Activated naive CD8-positive, alpha-beta T cell (primary cell): ENCODE data around the gene FASTK.

Source experiments
- H3K27ac Mint-ChIP-seq: one replicate; pipeline ENCODE4 v1.8.0; 2021; ENCODE audit warnings: mixed read lengths
- H3K27me3 Mint-ChIP-seq: one replicate; pipeline ENCODE4 v1.8.0; 2021; ENCODE audit warnings: mixed read lengths
- H3K36me3 Mint-ChIP-seq: one replicate; pipeline ENCODE4 v1.8.0; 2021; ENCODE audit warnings: mixed read lengths
- H3K4me1 Mint-ChIP-seq: one replicate; pipeline ENCODE4 v1.8.0; 2021; ENCODE audit warnings: low read depth, mixed read lengths
- H3K4me3 Mint-ChIP-seq: one replicate; pipeline ENCODE4 v1.8.0; 2021; ENCODE audit warnings: mild to moderate bottlenecking, mixed read lengths
- H3K9me3 Mint-ChIP-seq: one replicate; pipeline ENCODE4 v1.8.0; 2021; ENCODE audit warnings: low read depth, mixed read lengths

FASTK gene, protein sequence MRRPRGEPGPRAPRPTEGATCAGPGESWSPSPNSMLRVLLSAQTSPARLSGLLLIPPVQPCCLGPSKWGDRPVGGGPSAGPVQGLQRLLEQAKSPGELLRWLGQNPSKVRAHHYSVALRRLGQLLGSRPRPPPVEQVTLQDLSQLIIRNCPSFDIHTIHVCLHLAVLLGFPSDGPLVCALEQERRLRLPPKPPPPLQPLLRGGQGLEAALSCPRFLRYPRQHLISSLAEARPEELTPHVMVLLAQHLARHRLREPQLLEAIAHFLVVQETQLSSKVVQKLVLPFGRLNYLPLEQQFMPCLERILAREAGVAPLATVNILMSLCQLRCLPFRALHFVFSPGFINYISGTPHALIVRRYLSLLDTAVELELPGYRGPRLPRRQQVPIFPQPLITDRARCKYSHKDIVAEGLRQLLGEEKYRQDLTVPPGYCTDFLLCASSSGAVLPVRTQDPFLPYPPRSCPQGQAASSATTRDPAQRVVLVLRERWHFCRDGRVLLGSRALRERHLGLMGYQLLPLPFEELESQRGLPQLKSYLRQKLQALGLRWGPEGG

DNA sequence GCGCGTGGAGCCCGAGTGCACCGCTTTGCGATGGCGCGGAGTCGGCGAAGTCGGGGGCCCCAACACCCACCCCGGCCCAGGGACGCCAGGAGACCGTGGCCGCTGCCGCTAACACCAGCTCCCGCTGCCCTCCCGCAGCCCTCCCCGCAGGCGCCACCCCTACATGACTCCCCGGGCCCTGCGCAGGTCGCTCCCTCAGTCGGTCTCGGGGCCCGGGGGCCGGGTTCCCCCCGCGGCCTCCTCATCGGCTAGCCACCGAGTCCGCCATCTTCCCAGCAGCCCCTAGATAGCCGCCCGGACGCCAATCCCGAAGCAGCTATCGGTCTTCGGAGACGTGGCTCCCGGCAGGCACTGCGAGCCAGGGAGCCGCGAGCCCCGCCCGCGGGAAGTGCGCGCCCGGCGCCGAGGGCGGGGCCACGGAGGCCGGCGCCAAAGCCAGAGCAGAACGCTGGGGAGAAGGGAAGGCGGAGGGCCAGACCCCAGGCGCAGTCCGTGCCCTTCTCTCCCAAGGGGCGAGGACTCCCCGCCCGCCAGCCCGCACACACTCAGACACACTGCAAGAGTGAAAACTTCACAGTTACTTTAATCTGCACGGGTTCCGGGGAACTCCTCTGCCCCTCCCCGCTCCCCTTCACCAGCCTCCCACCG is at the start of gene FASTK:
TSS of gene FASTK (minus strand) at position 288 of the 648 bp plus-strand sequence. CDS start at position 245, 43 bp downstream.
- peaks cover 35% of the 10 kb centered on the region for H3K4me1 Mint-ChIP-seq
- no peaks in the 10 kb centered on the region for H3K9me3 Mint-ChIP-seq
- peaks cover 2% of the 10 kb centered on the region for H3K36me3 Mint-ChIP-seq
- H3K27me3 Mint-ChIP-seq, result peaks cover 6% of the 10 kb centered on the region
- peak within 1 kb of the TSS; percentile 95 for H3K4me3 Mint-ChIP-seq
- H3K27ac Mint-ChIP-seq, result peak within 1 kb of the TSS; percentile 90

DNA sequence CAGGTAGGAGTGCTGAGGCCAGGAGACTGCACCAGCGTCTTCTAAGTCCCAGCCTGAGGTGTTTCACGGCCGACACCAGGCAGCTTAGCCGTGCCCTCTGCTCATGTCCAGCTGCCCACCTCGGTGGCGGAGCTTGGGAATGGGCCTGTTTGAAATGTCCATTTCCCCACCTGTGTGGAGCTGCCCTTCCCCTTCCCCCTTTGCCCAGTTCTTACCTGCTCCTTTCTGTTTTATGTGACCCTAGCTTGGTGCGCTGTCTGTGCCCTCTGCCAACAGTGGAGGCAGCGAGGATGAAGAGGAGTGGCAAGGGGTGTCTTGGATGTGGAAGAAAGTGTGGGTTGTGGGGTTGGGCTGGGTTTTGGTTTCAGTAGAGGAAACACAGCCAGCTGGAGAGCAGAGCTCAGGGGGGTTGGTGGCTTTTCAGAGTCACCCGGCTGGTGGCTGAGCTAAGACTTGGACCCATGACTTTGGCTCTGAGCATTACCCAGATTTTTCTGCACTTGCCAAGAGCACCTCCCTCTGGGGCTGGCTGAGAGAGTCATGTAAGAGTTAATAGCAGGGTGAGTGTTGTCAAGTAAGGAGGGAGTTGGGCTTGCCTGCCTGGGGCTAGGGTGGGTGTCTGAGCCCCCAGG is 49.5 kb upstream of the FASTK start:
- no peaks in the 10 kb centered on the region for H3K27me3 Mint-ChIP-seq
- H3K4me1 Mint-ChIP-seq, result no peaks in the 10 kb centered on the region

GRCh38 chr7:151129117-151129959 is 48.7 kb upstream of the FASTK start:
- no peak overlapping the region for H3K27ac Mint-ChIP-seq
- no peak overlapping the region for H3K4me3 Mint-ChIP-seq
- no peaks in the 10 kb centered on the region for H3K27me3 Mint-ChIP-seq
- no peaks in the 10 kb centered on the region for H3K4me1 Mint-ChIP-seq
- no peaks in the 10 kb centered on the region for H3K36me3 Mint-ChIP-seq
- no peaks in the 10 kb centered on the region for H3K9me3 Mint-ChIP-seq

More for the DNA sequence above, 49.5 kb upstream of the FASTK start:
- Mint-ChIP-seq H3K36me3 (no peaks in the 10 kb centered on the region), H3K9me3 (no peaks in the 10 kb centered on the region), H3K27ac (no peak overlapping the region), H3K4me3 (no peak overlapping the region)

- no peaks in the 10 kb centered on the region for H3K9me3 Mint-ChIP-seq
- no peak overlapping the region for H3K27ac Mint-ChIP-seq
- no peak overlapping the region for H3K4me3 Mint-ChIP-seq
- H3K4me1 Mint-ChIP-seq, result peaks cover 4% of the 10 kb centered on the region
- no peaks in the 10 kb centered on the region for H3K36me3 Mint-ChIP-seq
- H3K27me3 Mint-ChIP-seq, result no peaks in the 10 kb centered on the region
These were observed 48.1 kb upstream of the FASTK start for GRCh38 chr7:151128716-151129115.

- no peak overlapping the region for H3K4me3 Mint-ChIP-seq
- H3K27me3 Mint-ChIP-seq, result no peaks in the 10 kb centered on the region
- H3K36me3 Mint-ChIP-seq, result no peaks in the 10 kb centered on the region
- H3K4me1 Mint-ChIP-seq, result peaks cover 5% of the 10 kb centered on the region
- H3K9me3 Mint-ChIP-seq, result no peaks in the 10 kb centered on the region
- no peak overlapping the region for H3K27ac Mint-ChIP-seq
These were observed 47.5 kb upstream of the FASTK start for GRCh38 chr7:151128144-151128543.

DNA sequence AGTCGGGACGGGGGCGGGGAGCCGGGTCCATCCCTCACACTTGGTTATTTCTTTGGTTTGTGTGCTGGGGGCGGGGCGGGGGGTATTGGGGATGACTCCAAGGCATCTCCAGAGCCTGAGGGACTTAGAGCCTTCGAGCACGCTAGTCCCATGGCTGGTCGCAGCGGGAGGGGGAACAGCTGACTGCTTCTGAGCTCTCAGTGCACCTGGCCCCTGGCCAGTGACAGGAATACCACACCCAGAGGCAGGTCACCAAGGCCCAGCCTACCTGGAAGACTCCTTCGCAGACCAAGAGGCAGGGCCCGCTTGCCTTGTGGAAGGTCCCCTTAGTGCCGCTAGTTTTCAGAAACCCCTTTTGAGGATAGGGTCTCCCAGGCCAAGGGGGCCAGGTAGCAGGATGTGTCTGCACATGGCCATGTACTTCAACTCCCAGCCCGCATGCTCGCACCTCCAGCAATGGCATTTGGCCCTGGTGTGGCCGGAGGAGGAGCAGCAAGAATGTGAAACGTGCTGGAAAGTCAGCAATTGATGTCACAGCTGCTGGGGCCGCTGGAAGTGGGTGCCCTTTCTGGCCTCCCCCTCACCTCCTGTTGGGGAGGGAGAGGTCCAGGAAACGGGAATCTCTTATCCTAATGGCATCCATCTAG is 46.0 kb upstream of the FASTK start:
- peaks cover 2% of the 10 kb centered on the region for H3K36me3 Mint-ChIP-seq
- no peak overlapping the region for H3K27ac Mint-ChIP-seq
- H3K4me1 Mint-ChIP-seq, result peaks cover 5% of the 10 kb centered on the region
- H3K9me3 Mint-ChIP-seq, result no peaks in the 10 kb centered on the region
- H3K4me3 Mint-ChIP-seq, result no peak overlapping the region
- H3K27me3 Mint-ChIP-seq, result no peaks in the 10 kb centered on the region

DNA sequence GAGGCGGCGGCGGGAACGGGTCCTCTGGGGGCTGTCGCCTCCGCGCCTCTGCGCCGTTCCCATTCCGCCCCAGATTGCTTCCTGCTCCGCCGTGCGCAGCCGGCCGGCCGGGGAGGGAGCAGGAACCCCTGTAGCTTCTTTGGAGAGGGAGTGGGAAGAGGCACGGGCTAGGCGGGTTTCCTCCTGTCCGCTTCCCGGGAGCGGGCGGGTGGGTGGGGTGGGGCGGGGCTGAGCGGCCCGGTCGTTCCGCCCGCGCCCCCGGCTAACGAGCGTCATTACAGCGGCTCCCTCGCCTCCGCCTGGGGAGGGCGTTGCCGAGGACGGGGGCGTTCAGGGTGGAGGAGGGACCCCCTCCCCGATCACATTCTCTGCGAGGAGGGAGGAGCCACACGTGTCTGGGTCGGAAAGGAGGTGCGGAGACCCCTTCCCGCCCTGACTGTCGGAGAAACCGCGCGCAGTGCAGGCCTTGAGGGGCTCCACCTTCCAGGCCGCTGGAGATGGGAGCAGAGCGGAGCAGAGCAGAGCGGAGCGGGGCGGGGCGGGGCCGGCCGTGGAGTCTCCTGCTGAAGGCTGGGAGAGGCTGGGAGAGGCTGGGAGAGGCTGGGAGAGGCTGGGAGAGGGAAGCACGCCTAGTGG is 45.4 kb upstream of the FASTK start:
- Mint-ChIP-seq H3K9me3 (no peaks in the 10 kb centered on the region), H3K36me3 (peaks cover 4% of the 10 kb centered on the region), H3K4me1 (peaks cover 5% of the 10 kb centered on the region), H3K4me3 (no peak overlapping the region), H3K27ac (no peak overlapping the region), H3K27me3 (no peaks in the 10 kb centered on the region)

DNA sequence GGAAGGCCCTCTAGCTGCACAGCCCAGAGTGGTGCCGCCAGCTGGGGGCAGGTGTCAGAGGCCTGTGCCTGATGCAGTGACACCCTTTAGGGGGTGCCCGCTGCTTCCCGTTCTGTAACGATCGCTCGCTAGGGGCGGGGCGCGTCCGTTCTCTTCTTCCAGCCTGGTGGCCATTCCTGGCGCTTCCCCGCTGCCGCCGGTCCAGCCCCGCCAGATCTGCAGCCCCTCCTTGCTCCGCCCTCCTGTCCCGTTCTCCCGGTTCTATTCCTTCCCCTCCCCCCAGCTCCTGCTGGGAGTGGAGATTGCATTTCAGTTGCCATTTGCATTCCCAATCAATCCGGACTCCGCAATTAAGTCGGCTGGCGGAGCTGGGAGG is 44.8 kb upstream of the FASTK start:
- Mint-ChIP-seq H3K27ac (no peak overlapping the region), H3K9me3 (no peaks in the 10 kb centered on the region), H3K4me3 (no peak overlapping the region), H3K36me3 (peaks cover 4% of the 10 kb centered on the region), H3K27me3 (no peaks in the 10 kb centered on the region), H3K4me1 (peaks cover 5% of the 10 kb centered on the region)

DNA sequence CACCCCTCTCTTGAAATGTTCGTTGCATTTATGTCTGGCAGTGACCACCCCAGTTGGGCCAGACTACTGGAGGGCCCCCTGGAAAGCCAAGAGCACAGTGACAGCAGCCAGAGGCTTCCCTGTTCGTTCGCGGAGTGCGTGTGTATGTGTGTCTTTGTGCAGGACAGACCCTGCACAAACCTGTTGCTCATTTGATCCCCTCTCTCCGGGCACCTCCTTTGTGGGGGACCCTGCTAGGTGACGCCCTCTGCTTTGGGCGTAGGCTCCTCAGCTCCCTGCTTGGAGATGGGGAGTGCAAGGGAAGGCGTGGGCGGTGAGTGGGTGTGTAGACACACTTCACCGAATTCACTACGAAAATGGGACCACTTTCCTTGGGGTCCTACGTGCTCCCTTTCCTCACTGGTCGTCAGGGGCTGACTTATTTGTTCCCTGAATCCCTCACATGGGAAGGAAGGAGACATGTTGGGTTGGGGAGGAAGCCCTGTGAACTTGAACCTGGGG is 44.3 kb upstream of the FASTK start:
- H3K27ac Mint-ChIP-seq, result no peak overlapping the region
- no peak overlapping the region for H3K4me3 Mint-ChIP-seq
- H3K27me3 Mint-ChIP-seq, result no peaks in the 10 kb centered on the region
- no peaks in the 10 kb centered on the region for H3K9me3 Mint-ChIP-seq
- peaks cover 4% of the 10 kb centered on the region for H3K36me3 Mint-ChIP-seq
- H3K4me1 Mint-ChIP-seq, result peaks cover 5% of the 10 kb centered on the region

DNA sequence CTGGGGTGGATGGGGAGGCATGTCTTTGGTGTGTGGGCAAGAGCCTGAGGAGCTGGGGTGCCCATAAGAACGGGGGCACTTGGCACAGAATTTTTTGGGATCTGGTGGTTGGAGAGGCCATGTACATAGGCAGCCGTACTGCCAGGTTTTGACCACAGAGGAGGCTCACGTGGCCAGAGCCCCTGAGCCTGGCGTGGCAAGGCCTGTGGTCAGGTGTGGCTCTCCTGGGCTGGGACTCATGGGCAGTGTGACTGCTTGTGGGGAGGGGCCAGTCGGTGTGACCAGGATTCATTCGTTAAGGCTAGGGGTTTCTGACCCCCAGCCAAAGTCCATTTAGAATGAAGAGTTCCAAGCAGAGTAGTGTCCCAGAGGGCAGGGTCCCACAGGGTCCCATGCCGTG is 43.9 kb upstream of the FASTK start:
- Mint-ChIP-seq H3K9me3 (no peaks in the 10 kb centered on the region), H3K27me3 (no peaks in the 10 kb centered on the region), H3K36me3 (peaks cover 4% of the 10 kb centered on the region), H3K4me1 (peaks cover 5% of the 10 kb centered on the region), H3K4me3 (no peak overlapping the region), H3K27ac (no peak overlapping the region)

- Mint-ChIP-seq H3K36me3 (peaks cover 4% of the 10 kb centered on the region), H3K4me1 (peaks cover 5% of the 10 kb centered on the region), H3K4me3 (no peak overlapping the region), H3K27ac (no peak overlapping the region), H3K9me3 (no peaks in the 10 kb centered on the region), H3K27me3 (no peaks in the 10 kb centered on the region)
These were observed 43.3 kb upstream of the FASTK start for GRCh38 chr7:151123822-151124464.

DNA sequence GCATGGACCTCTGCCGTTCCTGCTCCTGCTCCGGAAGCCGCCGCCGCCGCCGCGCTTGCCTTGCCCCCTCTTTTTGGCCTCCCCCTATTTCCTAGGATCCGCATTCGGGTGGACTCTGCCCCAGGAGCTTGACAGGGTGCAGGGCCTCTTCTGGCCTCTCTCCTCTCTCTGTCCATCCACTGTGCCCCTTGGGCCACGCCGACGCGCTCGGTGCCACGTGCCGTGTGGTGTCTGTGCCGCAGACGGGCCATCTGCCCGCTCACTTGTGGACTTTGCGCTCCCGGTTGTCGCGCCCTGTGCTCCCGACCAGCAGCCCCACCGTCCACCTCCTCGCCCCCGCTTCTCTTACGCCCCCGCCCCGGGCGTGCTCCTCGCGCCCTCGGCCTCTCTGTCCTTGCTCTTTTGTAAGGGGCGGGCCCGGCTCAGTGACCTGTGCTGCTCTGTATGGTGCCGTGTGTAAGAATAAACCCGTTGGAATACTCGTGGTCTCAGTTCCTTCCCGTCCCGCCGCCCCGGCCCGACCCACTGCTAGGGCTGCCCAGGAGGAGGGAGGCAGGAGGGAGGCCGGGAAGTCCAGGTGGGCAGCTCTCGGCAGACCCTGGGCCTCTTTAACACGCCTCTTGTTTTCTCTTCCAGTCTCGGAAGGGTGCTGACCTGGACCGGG is 42.7 kb upstream of the FASTK start:
- no peak overlapping the region for H3K27ac Mint-ChIP-seq
- no peaks in the 10 kb centered on the region for H3K27me3 Mint-ChIP-seq
- peaks cover 4% of the 10 kb centered on the region for H3K36me3 Mint-ChIP-seq
- no peaks in the 10 kb centered on the region for H3K9me3 Mint-ChIP-seq
- H3K4me3 Mint-ChIP-seq, result no peak overlapping the region
- H3K4me1 Mint-ChIP-seq, result peaks cover 8% of the 10 kb centered on the region

GRCh38 chr7:151122796-151123157 is 42.2 kb upstream of the FASTK start:
- Mint-ChIP-seq H3K27me3 (no peaks in the 10 kb centered on the region), H3K36me3 (peaks cover 4% of the 10 kb centered on the region), H3K9me3 (no peaks in the 10 kb centered on the region)

More at GRCh38 chr7:151122796-151123157, 42.2 kb upstream of the FASTK start:
- no peak overlapping the region for H3K4me3 Mint-ChIP-seq
- no peak overlapping the region for H3K27ac Mint-ChIP-seq
- H3K4me1 Mint-ChIP-seq, result peaks cover 8% of the 10 kb centered on the region
